ELF-1 (cell line): ENCODE results near the gene HSD17B1.
"Not testable (repeated sequence)": the region's sequence is repeated elsewhere in the genome, so short reads cannot be mapped to it uniquely, and the experiment has no call there.

Experiments used
- DNase-seq: peaks from one replicate; pipeline ENCODE4 v3.0.0-alpha.2; 2016; ENCODE audit warnings: low read depth, low spot score

The HSD17B1 gene

GRCh38 chr17:42552736-42553135, at the start of gene HSD17B1:
Gene HSD17B1 (plus strand): TSS chr17:42552923. CDS start chr17:42552934, 11 bp downstream.
- not testable (repeated sequence) for DNase-seq

- no peak for DNase-seq
Observed at GRCh38 chr17:42502926-42503325, 49.8 kb upstream of the HSD17B1 start.

- no peak for DNase-seq
Observed at GRCh38 chr17:42507671-42508070, 45.1 kb upstream of the HSD17B1 start.

- DNase-seq: no peak
Observed at GRCh38 chr17:42508426-42509165, 44.1 kb upstream of the HSD17B1 start.

- no peak for DNase-seq
Observed at GRCh38 chr17:42509409-42509808, 43.3 kb upstream of the HSD17B1 start.

GRCh38 chr17:42509841-42510240, 42.9 kb upstream of the HSD17B1 start:
- no peak for DNase-seq

- DNase-seq: no peak
Observed at GRCh38 chr17:42512246-42512645, 40.5 kb upstream of the HSD17B1 start.

- DNase-seq: no peak
Observed at GRCh38 chr17:42512733-42513251, 39.9 kb upstream of the HSD17B1 start.

- DNase-seq: no peak
Observed at GRCh38 chr17:42513686-42514085, 39.0 kb upstream of the HSD17B1 start.

GRCh38 chr17:42514279-42514678, 38.4 kb upstream of the HSD17B1 start:
- DNase-seq: no peak

GRCh38 chr17:42514867-42515266, 37.9 kb upstream of the HSD17B1 start:
- no peak for DNase-seq

- DNase-seq: peak; percentile 90
Observed at GRCh38 chr17:42517516-42517915, 35.2 kb upstream of the HSD17B1 start.

GRCh38 chr17:42518046-42518754, 34.5 kb upstream of the HSD17B1 start:
- DNase-seq: no peak

GRCh38 chr17:42518755-42519545, 33.8 kb upstream of the HSD17B1 start:
- no peak for DNase-seq

GRCh38 chr17:42519546-42520491, 32.9 kb upstream of the HSD17B1 start:
- DNase-seq: peak; percentile 94

GRCh38 chr17:42520540-42520951, 32.2 kb upstream of the HSD17B1 start:
- DNase-seq: no peak

- DNase-seq: no peak
Observed at GRCh38 chr17:42521036-42521435, 31.7 kb upstream of the HSD17B1 start.

GRCh38 chr17:42521666-42522262, 31.0 kb upstream of the HSD17B1 start:
- DNase-seq: no peak

- DNase-seq: no peak
Observed at GRCh38 chr17:42522263-42522790, 30.4 kb upstream of the HSD17B1 start.

GRCh38 chr17:42522798-42523278, 29.9 kb upstream of the HSD17B1 start:
- no peak for DNase-seq
